GM23338 (cell line): ENCODE data around the gene CHST15. TPM values are rescaled to one million over a fixed set of nuclear protein-coding genes. Genes with fewer than 3 reads are reported as not detected.

Source experiments
- ATAC-seq: fragments of 200-7000 bp; cut with Tn5 transposase; 3 replicates; pipeline ENCODE4 v1.9.1; 2020
- DNase-seq: peaks from one replicate; pipeline ENCODE4 v3.0.0-alpha.2; 2015; ENCODE audit warnings: low spot score
- H2AFZ ChIP-seq: fragments of 200-600 bp; sonication (generic); 2 replicates; pipeline ENCODE4 v1.8.0; 2016; ENCODE audit warnings: antibody characterized with exemption, mild to moderate bottlenecking, moderate library complexity
- H3F3A ChIP-seq: fragments of 200-600 bp; sonication (generic); replicated peaks from 2 replicates; pipeline ENCODE4 v1.8.0; 2017; ENCODE audit warnings: antibody characterized with exemption, mixed run types, low read depth
- H3K27ac ChIP-seq: fragments of 200-600 bp; sonication (generic); 2 replicates; pipeline ENCODE4 v1.6.1; 2016; ENCODE audit warnings: low read depth
- H3K27me3 ChIP-seq: fragments of 200-600 bp; sonication (generic); 2 replicates; pipeline ENCODE4 v1.8.0; 2016; ENCODE audit warnings: mild to moderate bottlenecking, mixed run types, moderate library complexity; ENCODE audit not compliant: insufficient read depth
- H3K36me3 ChIP-seq: fragments of 200-600 bp; sonication (generic); 2 replicates; pipeline ENCODE4 v1.8.0; 2016; ENCODE audit warnings: mild to moderate bottlenecking; ENCODE audit not compliant: insufficient read depth
- H3K4me1 ChIP-seq: fragments of 200-600 bp; sonication (generic); 2 replicates; pipeline ENCODE4 v1.8.0; 2016; ENCODE audit warnings: mild to moderate bottlenecking, moderate library complexity; ENCODE audit not compliant: insufficient read depth
- H3K4me2 ChIP-seq: fragments of 200-600 bp; sonication (generic); 2 replicates; pipeline ENCODE4 v1.7.1; 2017; ENCODE audit warnings: mixed run types
- H3K4me3 ChIP-seq: fragments of 200-600 bp; sonication (generic); 2 replicates; pipeline ENCODE4 v1.6.1; 2016; ENCODE audit warnings: mixed run types
- H3K79me2 ChIP-seq: fragments of 200-600 bp; sonication (generic); replicated peaks from 2 replicates; pipeline ENCODE4 v1.8.0; 2017; ENCODE audit warnings: mild to moderate bottlenecking; ENCODE audit not compliant: insufficient read depth
- H3K9me2 ChIP-seq: fragments of 200-600 bp; sonication (generic); 2 replicates; pipeline ENCODE4 v1.8.0; 2017; ENCODE audit not compliant: insufficient read depth
- H4K20me1 ChIP-seq: fragments of 200-600 bp; sonication (generic); replicated peaks from 2 replicates; pipeline ENCODE4 v1.8.0; 2017; ENCODE audit warnings: mild to moderate bottlenecking; ENCODE audit not compliant: insufficient read depth
- H3K27ac Mint-ChIP-seq: 2 replicates; pipeline ENCODE4 v1.8.0; 2020; ENCODE audit warnings: inconsistent platforms, mild to moderate bottlenecking, moderate library complexity, mixed read lengths
- H3K27me3 Mint-ChIP-seq: 3 replicates; pipeline ENCODE4 v1.8.0; 2022; ENCODE audit warnings: low read depth, mild to moderate bottlenecking, moderate library complexity, mixed read lengths, inconsistent platforms; ENCODE audit not compliant: insufficient read depth, poor library complexity
- H3K36me3 Mint-ChIP-seq: 3 replicates; pipeline ENCODE4 v1.8.0; 2021; ENCODE audit warnings: low read depth, mild to moderate bottlenecking, inconsistent platforms, moderate library complexity, mixed read lengths
- H3K4me1 Mint-ChIP-seq: 3 replicates; pipeline ENCODE4 v1.8.0; 2020; ENCODE audit warnings: mild to moderate bottlenecking, inconsistent platforms, mixed read lengths
- H3K4me3 Mint-ChIP-seq: 3 replicates; pipeline ENCODE4 v1.8.0; 2021; ENCODE audit warnings: moderate library complexity, mild to moderate bottlenecking, inconsistent platforms, mixed read lengths
- H3K9me3 Mint-ChIP-seq: 3 replicates; pipeline ENCODE4 v1.8.0; 2020; ENCODE audit warnings: moderate library complexity, mild to moderate bottlenecking, inconsistent platforms, mixed read lengths
- CREB1 ChIP-seq: fragments of 250-450 bp; sonication (Bioruptor Pico); IDR thresholded peaks from 2 replicates; pipeline ENCODE4 v1.5.0; 2020; ENCODE audit warnings: low read depth, mild to moderate bottlenecking, moderate library complexity
- CTCF ChIP-seq, 2 experiments: fragments of 200-600 bp in 1 of 2; sonication (generic) in 1 of 2; conservative IDR thresholded peaks; 2 replicates each; pipeline versions ENCODE4 v1.5.1 to v1.6.1; 2016 to 2017; ENCODE audit warnings: antibody characterized with exemption in 2 of 2, low read depth in 2 of 2, mild to moderate bottlenecking in 2 of 2, moderate library complexity in 1 of 2
- ETS1 ChIP-seq: IDR thresholded peaks from 2 replicates; pipeline ENCODE4 v1.6.1; 2016; ENCODE audit warnings: antibody characterized with exemption
- NANOG ChIP-seq: IDR thresholded peaks from 2 replicates; pipeline ENCODE4 v1.6.1; 2016; ENCODE audit warnings: antibody characterized with exemption, borderline replicate concordance
- REST ChIP-seq: IDR thresholded peaks from one replicate; pipeline ENCODE4 v1.6.1; 2018; ENCODE audit warnings: antibody characterized with exemption; ENCODE audit not compliant: unreplicated experiment
- STAT1 ChIP-seq: IDR thresholded peaks from one replicate; pipeline ENCODE4 v1.6.1; 2016; ENCODE audit warnings: antibody characterized with exemption; ENCODE audit not compliant: unreplicated experiment
- ZNF114 ChIP-seq: fragments of 250-450 bp; sonication (Bioruptor Pico); IDR thresholded peaks from 2 replicates; pipeline ENCODE4 v1.5.0; 2020; ENCODE audit warnings: mild to moderate bottlenecking, moderate library complexity
- ZNF331 ChIP-seq: fragments of 250-450 bp; sonication (Bioruptor Pico); IDR thresholded peaks from 2 replicates; pipeline ENCODE4 v1.5.0; 2020; ENCODE audit warnings: low read depth, mild to moderate bottlenecking, moderate library complexity
- polyA plus RNA-seq: library from polyadenylated mRNA; unstranded; fragments of >200 nt; fragmentation: Nextera tagmentation; extraction: Ambion mirVana; gene quantifications from 2 replicates; pipeline ENCODE4 v1.2.1, GENCODE V29; 2016
- total RNA-seq: library from RNA; depleted of rRNA; stranded (reverse); fragments of >200 nt; shearing (Covaris generic); gene quantifications from 2 replicates; pipeline ENCODE4 v1.2.3, GENCODE V29; 2014
- TF ChIP-seq, protein P1 (sequence below): fragments of 250-450 bp; sonication (Bioruptor Pico); IDR thresholded peaks from 2 replicates; pipeline ENCODE4 v1.5.0; 2020; ENCODE audit warnings: mild to moderate bottlenecking, moderate library complexity

The CHST15 gene
- total and polyA plus RNA-seq, 2 experiments from 2014 or later, result 2.6 to 11.2 TPM

- ATAC-seq (no peak), DNase-seq (no peak)
- H3K79me2 ChIP-seq, result no peaks in the 10 kb centered on the region
- H3K4me3 Mint-ChIP-seq, result no peak overlapping the region
- H3K4me1 Mint-ChIP-seq, result 0 out of 3 replicates have a peak, but pooled peaks cover 4% of the 10 kb centered on the region
- no peaks in the 10 kb centered on the region for H3K36me3 Mint-ChIP-seq
- no peaks in the 10 kb centered on the region for H3K9me3 Mint-ChIP-seq
- H3K4me1 ChIP-seq, result no peaks in the 10 kb centered on the region
- H2AFZ ChIP-seq, result no peak overlapping the region
- no peaks in the 10 kb centered on the region for H3K9me2 ChIP-seq
- no peak overlapping the region for H3K27ac Mint-ChIP-seq
- no peaks in the 10 kb centered on the region; the same call in 1 of the 2 replicates for H4K20me1 ChIP-seq
- H3K36me3 ChIP-seq, result no peaks in the 10 kb centered on the region
- H3F3A ChIP-seq, result no peaks in the 10 kb centered on the region
- TF ChIP-seq, protein P1, sequence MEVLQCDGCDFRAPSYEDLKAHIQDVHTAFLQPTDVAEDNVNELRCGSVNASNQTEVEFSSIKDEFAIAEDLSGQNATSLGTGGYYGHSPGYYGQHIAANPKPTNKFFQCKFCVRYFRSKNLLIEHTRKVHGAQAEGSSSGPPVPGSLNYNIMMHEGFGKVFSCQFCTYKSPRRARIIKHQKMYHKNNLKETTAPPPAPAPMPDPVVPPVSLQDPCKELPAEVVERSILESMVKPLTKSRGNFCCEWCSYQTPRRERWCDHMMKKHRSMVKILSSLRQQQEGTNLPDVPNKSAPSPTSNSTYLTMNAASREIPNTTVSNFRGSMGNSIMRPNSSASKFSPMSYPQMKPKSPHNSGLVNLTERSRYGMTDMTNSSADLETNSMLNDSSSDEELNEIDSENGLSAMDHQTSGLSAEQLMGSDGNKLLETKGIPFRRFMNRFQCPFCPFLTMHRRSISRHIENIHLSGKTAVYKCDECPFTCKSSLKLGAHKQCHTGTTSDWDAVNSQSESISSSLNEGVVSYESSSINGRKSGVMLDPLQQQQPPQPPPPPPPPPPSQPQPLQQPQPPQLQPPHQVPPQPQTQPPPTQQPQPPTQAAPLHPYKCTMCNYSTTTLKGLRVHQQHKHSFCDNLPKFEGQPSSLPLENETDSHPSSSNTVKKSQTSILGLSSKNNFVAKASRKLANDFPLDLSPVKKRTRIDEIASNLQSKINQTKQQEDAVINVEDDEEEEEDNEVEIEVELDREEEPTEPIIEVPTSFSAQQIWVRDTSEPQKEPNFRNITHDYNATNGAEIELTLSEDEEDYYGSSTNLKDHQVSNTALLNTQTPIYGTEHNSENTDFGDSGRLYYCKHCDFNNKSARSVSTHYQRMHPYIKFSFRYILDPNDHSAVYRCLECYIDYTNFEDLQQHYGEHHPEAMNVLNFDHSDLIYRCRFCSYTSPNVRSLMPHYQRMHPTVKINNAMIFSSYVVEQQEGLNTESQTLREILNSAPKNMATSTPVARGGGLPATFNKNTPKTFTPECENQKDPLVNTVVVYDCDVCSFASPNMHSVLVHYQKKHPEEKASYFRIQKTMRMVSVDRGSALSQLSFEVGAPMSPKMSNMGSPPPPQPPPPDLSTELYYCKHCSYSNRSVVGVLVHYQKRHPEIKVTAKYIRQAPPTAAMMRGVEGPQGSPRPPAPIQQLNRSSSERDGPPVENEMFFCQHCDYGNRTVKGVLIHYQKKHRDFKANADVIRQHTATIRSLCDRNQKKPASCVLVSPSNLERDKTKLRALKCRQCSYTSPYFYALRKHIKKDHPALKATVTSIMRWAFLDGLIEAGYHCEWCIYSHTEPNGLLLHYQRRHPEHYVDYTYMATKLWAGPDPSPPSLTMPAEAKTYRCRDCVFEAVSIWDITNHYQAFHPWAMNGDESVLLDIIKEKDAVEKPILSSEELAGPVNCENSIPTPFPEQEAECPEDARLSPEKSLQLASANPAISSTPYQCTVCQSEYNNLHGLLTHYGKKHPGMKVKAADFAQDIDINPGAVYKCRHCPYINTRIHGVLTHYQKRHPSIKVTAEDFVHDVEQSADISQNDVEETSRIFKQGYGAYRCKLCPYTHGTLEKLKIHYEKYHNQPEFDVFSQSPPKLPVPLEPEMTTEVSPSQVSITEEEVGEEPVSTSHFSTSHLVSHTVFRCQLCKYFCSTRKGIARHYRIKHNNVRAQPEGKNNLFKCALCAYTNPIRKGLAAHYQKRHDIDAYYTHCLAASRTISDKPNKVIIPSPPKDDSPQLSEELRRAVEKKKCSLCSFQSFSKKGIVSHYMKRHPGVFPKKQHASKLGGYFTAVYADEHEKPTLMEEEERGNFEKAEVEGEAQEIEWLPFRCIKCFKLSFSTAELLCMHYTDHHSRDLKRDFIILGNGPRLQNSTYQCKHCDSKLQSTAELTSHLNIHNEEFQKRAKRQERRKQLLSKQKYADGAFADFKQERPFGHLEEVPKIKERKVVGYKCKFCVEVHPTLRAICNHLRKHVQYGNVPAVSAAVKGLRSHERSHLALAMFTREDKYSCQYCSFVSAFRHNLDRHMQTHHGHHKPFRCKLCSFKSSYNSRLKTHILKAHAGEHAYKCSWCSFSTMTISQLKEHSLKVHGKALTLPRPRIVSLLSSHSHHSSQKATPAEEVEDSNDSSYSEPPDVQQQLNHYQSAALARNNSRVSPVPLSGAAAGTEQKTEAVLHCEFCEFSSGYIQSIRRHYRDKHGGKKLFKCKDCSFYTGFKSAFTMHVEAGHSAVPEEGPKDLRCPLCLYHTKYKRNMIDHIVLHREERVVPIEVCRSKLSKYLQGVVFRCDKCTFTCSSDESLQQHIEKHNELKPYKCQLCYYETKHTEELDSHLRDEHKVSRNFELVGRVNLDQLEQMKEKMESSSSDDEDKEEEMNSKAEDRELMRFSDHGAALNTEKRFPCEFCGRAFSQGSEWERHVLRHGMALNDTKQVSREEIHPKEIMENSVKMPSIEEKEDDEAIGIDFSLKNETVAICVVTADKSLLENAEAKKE (CRISPR knock-in tag), result no peak
- TF ChIP-seq REST, result no peak
- TF ChIP-seq NANOG, result no peak
- no peak for TF ChIP-seq STAT1
- TF ChIP-seq ZNF114 (CRISPR knock-in tag), result no peak
- no peak for TF ChIP-seq CTCF (conservative IDR thresholded peaks at IDR 0.05; ENCODE audit: low read depth in 2 of 2)
- no peak for TF ChIP-seq ZNF331
- no peak for TF ChIP-seq CREB1 (CRISPR knock-in tag)
- no peak for TF ChIP-seq ETS1
- no peak overlapping the region for H3K4me3 ChIP-seq
- peaks cover 9% of the 10 kb centered on the region for H3K27me3 Mint-ChIP-seq
- H3K27ac ChIP-seq, result no peak overlapping the region
- no peaks in the 10 kb centered on the region for H3K27me3 ChIP-seq
- no peak overlapping the region for H3K4me2 ChIP-seq
These were observed 27.1 kb upstream of the CHST15 start for GRCh38 chr10:124120410-124121061.
